H1 (cell line): Measurements from ENCODE around the gene CCT5. TPM values are rescaled to one million over a fixed set of nuclear protein-coding genes. Genes with fewer than 3 reads are reported as not detected.

Experiments
- CTCF ChIA-PET: fragments of 300-600 bp; sonication (Branson Sonifier 250); formaldehyde crosslinking; loops from one replicate; lab custom pipeline; 2021; ENCODE audit not compliant: partially characterized antibody; lab: Charles Lee
- POLR2A ChIA-PET: fragments of 300-600 bp; sonication (Branson Sonifier 250); formaldehyde crosslinking; loops from one replicate; lab custom pipeline; 2021; ENCODE audit warnings: inconsistent platforms; ENCODE audit not compliant: partially characterized antibody; lab: Charles Lee
- DNase-seq, 2 experiments: peaks; one replicate each; pipeline versions ENCODE4 v3.0.0 to v3.0.0-alpha.2; 2010 to 2022; ENCODE audit warnings: low spot score in 2 of 2, low read depth in 1 of 2, mixed read lengths in 1 of 2
- FAIRE-seq: peaks from 2 replicates; lab custom pipeline; 2011; peaks lifted over from hg19 to GRCh38; lab: Jason Lieb, UNC
- H2AFZ ChIP-seq: 2 replicates; pipeline ENCODE4 v1.8.1; 2012; ENCODE audit warnings: low read length, inconsistent platforms
- H2AK5ac ChIP-seq: 2 replicates; pipeline ENCODE4 v1.6.1; 2013; ENCODE audit warnings: low read depth, low read length
- H2BK120ac ChIP-seq: replicated peaks from 2 replicates; pipeline ENCODE3; 2013; ENCODE audit warnings: low read depth, low read length, inconsistent platforms
- H2BK12ac ChIP-seq: 2 replicates; pipeline ENCODE4 v1.6.1; 2013; ENCODE audit warnings: low read depth, low read length
- H2BK15ac ChIP-seq: 2 replicates; pipeline ENCODE4 v1.6.1; 2013; ENCODE audit warnings: low read length
- H2BK20ac ChIP-seq: 2 replicates; pipeline ENCODE4 v1.6.1; 2013; ENCODE audit warnings: low read length
- H2BK5ac ChIP-seq: 2 replicates; pipeline ENCODE4 v1.6.1; 2013; ENCODE audit warnings: low read depth, low read length
- H3K14ac ChIP-seq: 2 replicates; pipeline ENCODE4 v1.6.1; 2013; ENCODE audit warnings: inconsistent platforms; ENCODE audit not compliant: insufficient read length
- H3K18ac ChIP-seq: 2 replicates; pipeline ENCODE4 v1.6.1; 2013; ENCODE audit warnings: low read length; ENCODE audit errors: extremely low read depth
- H3K23ac ChIP-seq: 2 replicates; pipeline ENCODE4 v1.6.1; 2013; ENCODE audit warnings: inconsistent platforms; ENCODE audit not compliant: insufficient read length
- H3K23me2 ChIP-seq: 2 replicates; pipeline ENCODE4 v1.6.1; 2013; ENCODE audit warnings: low read depth, low read length
- H3K27ac ChIP-seq: 2 replicates; pipeline ENCODE4 v1.6.1; 2011; ENCODE audit warnings: low read depth, low read length, inconsistent platforms
- H3K27me3 ChIP-seq, 4 experiments: replicated peaks in 1 of 4; 1 replicate in 1 of 4; 2 replicates in 3 of 4; pipeline versions ENCODE4 v1.6.1 to v1.8.1; 2011 to 2013; ENCODE audit warnings: low read length in 3 of 4, mild to moderate bottlenecking in 3 of 4, inconsistent platforms in 2 of 4, mixed read lengths in 2 of 4, moderate library complexity in 1 of 4; ENCODE audit not compliant: control insufficient read depth in 3 of 4, insufficient read depth in 3 of 4; ENCODE audit errors: extremely low read depth in 1 of 4
- H3K36me3 ChIP-seq, 4 experiments: 2 replicates each; pipeline versions ENCODE4 v1.6.1 to v1.8.1; 2011 to 2013; ENCODE audit warnings: mild to moderate bottlenecking in 4 of 4, low read length in 3 of 4, moderate library complexity in 2 of 4, control low read depth in 1 of 4, inconsistent platforms in 1 of 4; ENCODE audit not compliant: insufficient read depth in 4 of 4, control insufficient read depth in 2 of 4
- H3K4ac ChIP-seq: replicated peaks from 2 replicates; pipeline ENCODE3; 2013; ENCODE audit warnings: low read length, low read depth, mixed read lengths, inconsistent platforms; ENCODE audit not compliant: insufficient read length
- H3K4me1 ChIP-seq, 4 experiments: replicated peaks in 1 of 4; 1 replicate in 1 of 4; 2 replicates in 3 of 4; pipeline versions ENCODE4 v1.6.1 to v1.8.1; 2011 to 2013; ENCODE audit warnings: low read length in 3 of 4, inconsistent platforms in 2 of 4, mixed read lengths in 1 of 4; ENCODE audit not compliant: insufficient read depth in 4 of 4, control insufficient read depth in 3 of 4
- H3K4me2 ChIP-seq, 2 experiments: 2 replicates each; pipeline versions ENCODE4 v1.6.1 to v1.8.1; 2011 to 2013; ENCODE audit warnings: low read depth in 2 of 2, low read length in 2 of 2, control low read depth in 1 of 2, inconsistent platforms in 1 of 2, mild to moderate bottlenecking in 1 of 2; ENCODE audit not compliant: insufficient read depth in 1 of 2
- H3K4me3 ChIP-seq, 4 experiments: fragments of 200-600, 300-600 bp in 1 of 4; sonication (generic), shearing (Covaris generic), sonication (Bioruptor Twin) in 1 of 4; 2 replicates each; pipeline versions ENCODE4 v1.5.1 to v1.8.1; 2011 to 2016; ENCODE audit warnings: low read length in 4 of 4, low read depth in 3 of 4, control low read depth in 2 of 4, inconsistent platforms in 2 of 4, mild to moderate bottlenecking in 2 of 4, mixed read lengths in 1 of 4, moderate library complexity in 1 of 4; ENCODE audit not compliant: insufficient read depth in 2 of 4; ENCODE audit errors: extremely low read depth in 1 of 4
- H3K56ac ChIP-seq: replicated peaks from 2 replicates; pipeline ENCODE3; 2013; ENCODE audit warnings: low read depth, mild to moderate bottlenecking, mixed read lengths, low read length, inconsistent platforms; ENCODE audit not compliant: insufficient read length
- H3K79me1 ChIP-seq: 2 replicates; pipeline ENCODE4 v1.6.1; 2013; ENCODE audit warnings: low read depth, low read length, control low read depth
- H3K79me2 ChIP-seq, 2 experiments: 2 replicates each; pipeline versions ENCODE4 v1.6.1 to v1.8.1; 2012 to 2013; ENCODE audit warnings: low read length in 2 of 2, mild to moderate bottlenecking in 2 of 2, inconsistent platforms in 1 of 2; ENCODE audit not compliant: insufficient read depth in 2 of 2, control insufficient read depth in 1 of 2
- H3K9ac ChIP-seq, 4 experiments: replicated peaks in 1 of 4; 1 replicate in 1 of 4; 2 replicates in 3 of 4; pipeline versions ENCODE4 v1.6.1 to v1.8.1; 2011 to 2013; ENCODE audit warnings: low read depth in 3 of 4, low read length in 3 of 4, control low read depth in 2 of 4, mild to moderate bottlenecking in 2 of 4, moderate library complexity in 2 of 4, inconsistent platforms in 1 of 4; ENCODE audit errors: extremely low read depth in 1 of 4
- H3K9me3 ChIP-seq, 2 experiments: 2 replicates each; pipeline versions ENCODE4 v1.6.1 to v1.8.1; 2012 to 2013; ENCODE audit warnings: mild to moderate bottlenecking in 2 of 2, moderate library complexity in 2 of 2, control low read depth in 1 of 2, inconsistent platforms in 1 of 2, low read depth in 1 of 2, low read length in 1 of 2, mixed read lengths in 1 of 2; ENCODE audit not compliant: insufficient read depth in 2 of 2
- H4K20me1 ChIP-seq, 2 experiments: replicated peaks in 1 of 2; 2 replicates each; pipeline versions ENCODE3 to v1.8.1; 2011 to 2013; ENCODE audit warnings: inconsistent platforms in 2 of 2, low read length in 2 of 2, mild to moderate bottlenecking in 1 of 2; ENCODE audit not compliant: insufficient read depth in 2 of 2, control insufficient read depth in 1 of 2
- H4K5ac ChIP-seq: 2 replicates; pipeline ENCODE4 v1.6.1; 2013; ENCODE audit warnings: low read length, low read depth, mixed read lengths, inconsistent platforms; ENCODE audit not compliant: insufficient read length
- H4K8ac ChIP-seq: 2 replicates; pipeline ENCODE4 v1.8.0; 2013; ENCODE audit warnings: mild to moderate bottlenecking, moderate library complexity, low read length, inconsistent platforms; ENCODE audit not compliant: insufficient read depth; ENCODE audit errors: extremely low read depth
- H4K91ac ChIP-seq: replicated peaks from 2 replicates; pipeline ENCODE3; 2013; ENCODE audit warnings: low read length, mixed read lengths, inconsistent platforms; ENCODE audit not compliant: insufficient read length
- CHD1 ChIP-seq: IDR thresholded peaks from 2 replicates; pipeline ENCODE4 v1.6.1; 2012; ENCODE audit warnings: low read depth, low read length, improper control_type of control experiment
- FOSL1 ChIP-seq: IDR thresholded peaks from 2 replicates; pipeline ENCODE4 v1.6.1; 2011; ENCODE audit warnings: mild to moderate bottlenecking, low read depth, low read length, moderate library complexity; ENCODE audit not compliant: insufficient read depth
- RXRA ChIP-seq: IDR thresholded peaks from 2 replicates; pipeline ENCODE4 v1.6.1; 2011; ENCODE audit warnings: low read depth, mild to moderate bottlenecking, low read length, moderate library complexity; ENCODE audit not compliant: insufficient read depth
- SRF ChIP-seq: IDR thresholded peaks from 2 replicates; pipeline ENCODE4 v1.6.1; 2011; ENCODE audit warnings: mild to moderate bottlenecking, low read depth, low read length, moderate library complexity
- WGBS, 2 experiments: shearing (Covaris generic) in 1 of 2; methylation state at CpG; one replicate each; pipeline versions ENCODE4 v1.1.6 to v1.1.7; 2013 to 2015; ENCODE audit warnings: low lambda C conversion rate in 2 of 2, mixed read lengths in 2 of 2, inconsistent platforms in 1 of 2, low coverage in 1 of 2, missing lambda C conversion rate in 1 of 2; ENCODE audit not compliant: insufficient replicate concordance in 2 of 2, insufficient coverage in 1 of 2, insufficient read length in 1 of 2; ENCODE audit errors: extremely low coverage in 1 of 2, missing lambda C conversion rate in 1 of 2; 5-methylcytosine and 5-hydroxymethylcytosine counted together
- long read RNA-seq, 2 experiments: library from RNA in 1 of 2; library from capped mRNA in 1 of 2; stranded (forward); transcript quantifications; one replicate each; pipeline ENCODE4 v2.0.0, GENCODE V29; 2021; ENCODE audit warnings: inconsistent platforms in 1 of 2
- polyA minus RNA-seq, 3 experiments: library from RNA; depleted of rRNA, polyadenylated mRNA; stranded (reverse); fragments of >200 nt; gene quantifications; 1 replicate in 2 of 3; 2 replicates in 1 of 3; pipeline ENCODE4 v1.2.3, GENCODE V29; 2011
- polyA plus RNA-seq, 7 experiments: library from polyadenylated mRNA; depleted of rRNA in 3 of 7; stranded (reverse) in 5 of 7; unstranded in 2 of 7; fragments of >200 nt in 5 of 7; fragments of 200-250 nt in 2 of 7; gene quantifications; 1 replicate in 5 of 7; 2 replicates in 1 of 7; 4 replicates in 1 of 7; pipeline versions ENCODE4 v1.2.1 to v1.2.3, GENCODE V29; 2011 to 2013; ENCODE audit warnings: missing spikeins in 2 of 7, mixed read lengths in 2 of 7
- total RNA-seq: library from RNA; stranded (reverse); fragmentation: NEBNext Ultra II Directional; extraction: Animal tissue kit (Norgen Biotek cat#: 25700); gene quantifications from 2 replicates; pipeline ENCODE4 v1.2.1, GENCODE V29; 2021
- TF ChIP-seq, protein P1 (sequence below): IDR thresholded peaks from 2 replicates; pipeline ENCODE4 v1.6.1; 2012; ENCODE audit warnings: low read length, inconsistent platforms

Gene CCT5
- total RNA-seq (509 and 549 TPM in 2 replicates), polyA plus RNA-seq (2011; rRNA removed) (289 and 425 TPM in 2 replicates), polyA minus RNA-seq (2011; rRNA and poly(A)+ RNA removed) (818 and 1,012 TPM in 2 replicates)
- 641 TPM for polyA plus RNA-seq (2011; cell fraction: cytosol; rRNA removed)
- 306 TPM for polyA plus RNA-seq (2011; cell fraction: nucleus; rRNA removed)
- polyA plus RNA-seq (2012, experiment 1 of 2) = 656 to 704 TPM (median 681 TPM) in 4 replicates
- 59.9 TPM for polyA plus RNA-seq (2012, experiment 2 of 2)
- 272 TPM for polyA plus RNA-seq (2013, experiment 1 of 2)
- polyA plus RNA-seq (2013, experiment 2 of 2) = 276 TPM
- polyA minus RNA-seq (2011; cell fraction: cytosol; rRNA and poly(A)+ RNA removed) = 353 TPM
- polyA minus RNA-seq (2011; cell fraction: nucleus; rRNA and poly(A)+ RNA removed) = 297 TPM
- long read RNA-seq, experiment 1, transcript CCT5-201 (11 exons, 3,675 nt) = major isoform, 213 of 537 reads
- long read RNA-seq, experiment 1, transcript CCT5-210 (3 exons, 1,091 nt) = minor isoform, 15 of 537 reads
- long read RNA-seq, experiment 1, partial matches to known transcripts = 265 of 537 reads
- long read RNA-seq, experiment 1, other reads (novel, unspliced or antisense) = 37 of 537 reads
- long read RNA-seq, experiment 2, transcript CCT5-201 (11 exons, 3,675 nt) = major isoform, 678 of 841 reads
- long read RNA-seq, experiment 2, transcript CCT5-213 (10 exons, 1,728 nt) = minor isoform, 6 of 841 reads
- long read RNA-seq, experiment 2, partial matches to known transcripts = 134 of 841 reads
- long read RNA-seq, experiment 2, other reads (novel, unspliced or antisense) = 18 of 841 reads

- H3K4ac ChIP-seq = peak within 1 kb of the TSS; percentile 86
- peak within 1 kb of the TSS; percentile 96 for H3K56ac ChIP-seq
- peaks cover 2% of the 10 kb centered on the region; the same call in 1 of the 2 replicates for H3K79me1 ChIP-seq
- H3K27me3 ChIP-seq = no peaks in the 10 kb centered on the region
- ChIA-PET CTCF (interaction anchor here (0.6 to 1.6 kb wide), 3 partner anchors 27 to 49 kb away, joined by 4 to 5 read pairs (median 4); no protein-coding TSS in a partner anchor), POLR2A (interaction anchor here (0.7 to 6.8 kb wide), 28 partner anchors 10 to 420 kb away, joined by 3 to 128 read pairs (median 4); partner anchors contain the start of gene MARCHF6)
- peaks cover 3 to 7% (median 5%) of the 10 kb centered on the region in 4 experiments; a peak in 4 of 7 replicates for H3K4me1 ChIP-seq
- peak within 1 kb of the TSS; percentile 97; the same call in 1 of the 2 replicates for H4K8ac ChIP-seq
- peak within 1 kb of the TSS; percentile 87; the same call in 1 of the 2 replicates for H2AFZ ChIP-seq
- peak within 1 kb of the TSS; percentile 84 for H2AK5ac ChIP-seq
- peak within 1 kb of the TSS; percentile 90 to 97 for H3K4me2 ChIP-seq
- FAIRE-seq (no peak), DNase-seq (peak; percentile 77 to 88)
- 1% methylated on average over 67 of the region's 67 CpGs; no CpG with 5 or more reads in 1 of the 2 experiments for WGBS, 2 experiments
- peaks cover 35 to 67% of the 10 kb centered on the region in 2 experiments for H3K79me2 ChIP-seq
- H3K9ac ChIP-seq = peak within 1 kb of the TSS; percentile 97 to 100 (median 98)
- peak within 1 kb of the TSS; percentile 97 for H3K14ac ChIP-seq
- peak within 1 kb of the TSS; percentile 29 for H2BK120ac ChIP-seq
- H2BK5ac ChIP-seq = peak within 1 kb of the TSS; percentile 99
- H4K91ac ChIP-seq = peak within 1 kb of the TSS; percentile 94
- no peak within 1 kb of the TSS for H2BK20ac ChIP-seq
- H2BK12ac ChIP-seq = peak within 1 kb of the TSS; percentile 35; the same call in 1 of the 2 replicates
- no peak within 1 kb of the TSS for H3K23ac ChIP-seq
- no peaks in the 10 kb centered on the region for H3K9me3 ChIP-seq
- peaks cover 10 to 17% of the 10 kb centered on the region in 2 experiments for H4K20me1 ChIP-seq
- H3K4me3 ChIP-seq = peak within 1 kb of the TSS; percentile 92 to 100 (median 94)
- H2BK15ac ChIP-seq = no peak within 1 kb of the TSS
- H3K27ac ChIP-seq = peak within 1 kb of the TSS; percentile 96
- peaks cover 13% of the 10 kb centered on the region for H3K23me2 ChIP-seq
- H4K5ac ChIP-seq = peak within 1 kb of the TSS; percentile 99
- peak within 1 kb of the TSS; percentile 98 for H3K18ac ChIP-seq
- H3K36me3 ChIP-seq = peaks cover 11 to 31% (median 20%) of the 10 kb centered on the region in 4 experiments
- no peak for TF ChIP-seq SRF
- TF ChIP-seq FOSL1 = no peak
- TF ChIP-seq CHD1 = peak; percentile 92
- TF ChIP-seq, protein P1, sequence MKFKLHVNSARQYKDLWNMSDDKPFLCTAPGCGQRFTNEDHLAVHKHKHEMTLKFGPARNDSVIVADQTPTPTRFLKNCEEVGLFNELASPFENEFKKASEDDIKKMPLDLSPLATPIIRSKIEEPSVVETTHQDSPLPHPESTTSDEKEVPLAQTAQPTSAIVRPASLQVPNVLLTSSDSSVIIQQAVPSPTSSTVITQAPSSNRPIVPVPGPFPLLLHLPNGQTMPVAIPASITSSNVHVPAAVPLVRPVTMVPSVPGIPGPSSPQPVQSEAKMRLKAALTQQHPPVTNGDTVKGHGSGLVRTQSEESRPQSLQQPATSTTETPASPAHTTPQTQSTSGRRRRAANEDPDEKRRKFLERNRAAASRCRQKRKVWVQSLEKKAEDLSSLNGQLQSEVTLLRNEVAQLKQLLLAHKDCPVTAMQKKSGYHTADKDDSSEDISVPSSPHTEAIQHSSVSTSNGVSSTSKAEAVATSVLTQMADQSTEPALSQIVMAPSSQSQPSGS = no peak
- no peak for TF ChIP-seq RXRA
Measured at GRCh38 chr5:10249948-10250805, at the start of gene CCT5. Gene CCT5 (plus strand): TSS chr5:10250280. CDS start chr5:10250341, 61 bp downstream.
